SKM-1 treated with dmso at 0.1 percent for 144 hours (cell line): ENCODE data around the gene CD276.

ENCODE experiments used
- DNase-seq: peaks from one replicate; lab custom pipeline; 2025; ENCODE audit not compliant: unreplicated experiment; lab: John Stamatoyannopoulos, UW

CD276 gene

DNA sequence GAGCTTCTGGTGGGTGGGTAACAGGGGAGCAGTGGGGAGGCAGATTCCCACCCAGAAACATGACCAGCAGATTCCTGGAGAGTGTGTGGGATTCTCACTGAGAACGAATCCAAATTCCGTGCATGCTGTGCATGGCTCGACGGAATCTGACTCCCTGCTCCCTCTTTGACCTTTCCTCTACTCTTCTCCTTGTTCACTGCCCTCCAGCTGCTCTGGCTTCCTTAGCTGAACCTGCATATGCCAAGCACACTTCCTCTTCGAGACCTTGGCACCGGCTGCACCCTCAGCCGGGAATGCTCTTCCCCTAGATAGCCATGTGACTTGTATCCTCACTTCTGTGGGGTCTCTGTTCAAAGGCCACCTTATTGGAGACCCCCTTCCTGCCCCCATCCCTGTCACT, 62.7 kb downstream of the CD276 start:
- DNase-seq: no peak

DNA sequence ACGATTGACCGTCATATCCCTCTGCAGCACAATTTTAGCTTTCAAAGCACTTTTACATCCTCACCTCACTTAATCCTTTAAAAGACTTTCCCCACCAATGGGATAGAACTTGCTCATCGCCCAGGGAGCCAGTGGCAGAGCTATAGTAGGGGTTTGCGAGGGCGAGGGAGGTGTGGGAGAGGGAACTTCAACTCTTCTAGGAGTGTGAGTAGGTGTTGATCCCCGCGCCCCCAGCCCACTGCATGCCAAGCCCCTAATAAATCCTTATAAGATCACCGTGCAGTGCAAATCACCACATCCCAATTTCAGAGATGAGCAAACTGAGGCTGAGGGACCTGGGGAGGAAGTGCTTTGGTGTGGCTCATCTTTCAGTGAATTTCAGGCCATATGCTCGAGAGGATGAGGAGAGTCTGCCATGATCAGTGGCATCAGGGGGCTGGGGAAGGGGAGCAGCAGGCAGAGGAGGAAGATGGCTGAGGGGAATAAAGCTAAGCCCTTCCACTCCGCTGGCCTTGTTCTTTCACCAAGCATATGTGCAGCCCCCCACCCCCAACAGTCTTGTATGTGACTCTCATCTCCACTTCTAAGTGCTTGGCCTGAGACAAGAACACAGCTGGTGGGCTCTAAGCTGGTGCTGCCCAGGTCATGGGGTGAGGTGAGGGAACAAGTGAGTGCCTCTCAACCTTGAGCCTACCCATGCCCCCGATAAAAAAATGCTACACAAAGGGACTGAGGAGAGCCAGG, 63.8 kb downstream of the CD276 start:
- no peak for DNase-seq

DNA sequence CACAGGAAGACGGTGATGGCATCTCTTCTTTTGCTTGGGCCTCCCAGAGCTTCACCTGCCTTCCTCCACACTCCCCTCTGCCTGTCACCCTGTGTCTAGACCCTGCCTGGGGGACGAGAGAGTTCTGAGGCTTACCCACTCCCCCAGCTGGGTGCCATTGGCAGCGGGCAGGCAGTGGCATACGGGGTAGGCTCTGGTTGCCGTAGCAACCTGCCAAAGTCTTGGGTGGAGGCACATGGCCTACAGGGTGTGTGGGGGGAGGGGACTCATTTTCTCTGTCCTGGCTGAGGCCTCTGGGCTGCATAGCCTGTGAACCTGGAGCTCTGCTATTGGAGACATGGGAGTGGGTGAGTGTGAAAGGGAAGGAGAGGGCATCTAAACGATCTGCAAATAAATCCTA, 64.5 kb downstream of the CD276 start:
- no peak for DNase-seq

DNA sequence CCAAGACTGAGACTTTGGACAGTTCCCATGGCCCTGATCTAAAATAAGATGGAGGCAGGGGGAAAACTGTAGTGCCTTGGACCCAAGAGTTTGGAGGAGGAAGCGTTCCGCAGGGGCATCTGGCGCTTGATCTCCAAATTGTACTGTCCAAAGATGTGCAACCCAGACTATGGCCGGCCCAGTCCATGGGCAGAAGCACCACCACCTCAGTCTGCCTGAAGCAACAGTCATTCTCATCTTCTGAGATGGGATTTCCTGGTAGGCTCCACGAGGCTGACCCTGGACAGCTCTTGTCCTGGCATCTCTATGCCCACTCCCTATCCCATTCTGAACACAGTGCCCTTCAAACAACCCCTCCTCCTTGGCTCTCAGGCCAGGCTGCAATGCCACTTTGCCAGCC, 65.3 kb downstream of the CD276 start:
- no peak for DNase-seq

- no peak for DNase-seq
Measured at GRCh38 chr15:73749971-73750370, 65.8 kb downstream of the CD276 start.

GRCh38 chr15:73750438-73750837, 66.3 kb downstream of the CD276 start:
- DNase-seq: no peak

- DNase-seq: no peak
Measured at GRCh38 chr15:73750951-73751350, 66.8 kb downstream of the CD276 start.

DNA sequence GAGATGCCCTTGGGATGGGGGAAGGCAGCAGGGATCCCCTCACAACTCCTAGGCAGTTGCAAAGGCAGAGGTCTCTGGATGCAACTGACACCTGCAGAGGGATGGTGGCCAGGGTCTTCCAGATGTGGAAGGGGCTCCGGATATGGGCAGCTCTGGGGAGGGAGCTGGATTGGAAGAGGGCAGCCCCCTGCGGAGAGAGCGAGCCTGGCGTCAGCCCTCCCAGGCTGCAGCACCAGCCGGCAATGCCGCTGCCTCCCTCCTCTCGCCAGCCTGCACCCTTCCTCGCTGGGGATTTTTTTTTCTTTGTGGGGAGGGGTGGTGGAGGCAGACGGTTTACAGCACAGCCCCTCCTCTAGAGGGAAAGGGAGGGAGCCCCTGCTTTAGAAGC, 67.3 kb downstream of the CD276 start:
- DNase-seq: no peak

- no peak for DNase-seq
Measured at GRCh38 chr15:73751899-73752805, 68.0 kb downstream of the CD276 start.

DNA sequence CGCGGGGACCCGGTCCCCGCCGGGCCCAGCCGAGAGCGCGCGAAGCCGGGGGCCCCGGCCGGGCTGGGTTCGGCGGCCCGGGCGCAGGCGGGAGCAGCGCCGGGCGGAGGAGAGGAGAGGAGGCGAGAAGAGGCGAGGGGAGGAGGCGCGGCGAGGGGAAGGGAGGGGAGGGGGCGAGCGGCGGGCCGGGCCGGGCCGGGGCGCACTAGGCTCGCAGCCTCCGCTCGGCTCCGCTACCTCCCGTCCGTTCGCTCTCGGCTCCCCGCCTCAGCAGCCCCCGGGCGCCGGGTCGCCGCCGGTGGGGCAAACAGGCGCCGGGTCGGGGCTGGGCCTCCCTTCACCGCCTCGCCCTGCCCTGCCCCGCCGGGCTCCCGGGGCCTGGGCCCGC, 68.6 kb downstream of the CD276 start:
- DNase-seq: no peak

- DNase-seq: no peak
Measured at GRCh38 chr15:73753250-73754130, 69.3 kb downstream of the CD276 start, which contains the start of gene INSYN1. Gene INSYN1, minus strand, starts transcription at chr15:73753351. Its CDS starts 2,221 bp downstream, at chr15:73751130.

- DNase-seq: no peak
Measured at GRCh38 chr15:73754461-73754860, 70.3 kb downstream of the CD276 start.

- no peak for DNase-seq
Measured at GRCh38 chr15:73755481-73755880, 71.3 kb downstream of the CD276 start.

DNA sequence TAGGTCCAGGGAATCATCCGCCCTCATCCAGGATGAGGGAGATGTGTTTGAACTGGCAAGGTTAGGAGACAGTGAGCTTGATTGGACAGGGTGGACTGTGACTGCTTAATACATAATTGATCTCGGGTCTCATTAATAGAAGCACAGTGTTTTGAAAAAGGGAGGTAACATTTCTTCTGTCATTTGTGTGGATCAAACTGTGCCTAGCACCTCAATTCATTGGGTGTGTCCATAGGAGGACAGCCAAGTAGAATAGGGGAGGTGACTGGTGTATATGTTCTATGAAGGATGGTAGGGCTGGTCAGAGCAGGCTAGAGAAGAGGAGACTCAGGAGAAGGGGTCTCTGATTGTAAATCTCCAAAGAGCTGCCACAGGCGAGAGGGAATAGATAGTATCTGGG, 71.8 kb downstream of the CD276 start:
- no peak for DNase-seq

DNA sequence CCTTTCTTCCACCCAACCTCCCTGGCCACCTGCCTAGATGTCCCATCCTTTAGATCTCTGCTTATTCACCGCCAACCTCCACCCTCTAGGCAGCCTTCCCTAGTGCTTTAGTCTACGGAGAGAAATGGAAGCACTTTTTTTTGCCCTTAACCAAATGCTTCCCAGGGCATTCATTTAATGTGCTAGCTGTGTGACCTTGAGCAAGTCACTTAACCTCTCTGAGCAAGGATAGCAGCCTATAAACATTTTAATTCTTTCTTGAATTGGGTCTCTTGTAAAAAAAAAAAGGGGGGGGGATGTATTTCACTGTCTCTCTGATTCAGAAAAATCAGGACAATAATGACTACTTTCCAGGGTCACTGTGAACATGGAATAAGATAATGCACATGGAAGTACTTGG, 72.2 kb downstream of the CD276 start:
- DNase-seq: no peak

DNA sequence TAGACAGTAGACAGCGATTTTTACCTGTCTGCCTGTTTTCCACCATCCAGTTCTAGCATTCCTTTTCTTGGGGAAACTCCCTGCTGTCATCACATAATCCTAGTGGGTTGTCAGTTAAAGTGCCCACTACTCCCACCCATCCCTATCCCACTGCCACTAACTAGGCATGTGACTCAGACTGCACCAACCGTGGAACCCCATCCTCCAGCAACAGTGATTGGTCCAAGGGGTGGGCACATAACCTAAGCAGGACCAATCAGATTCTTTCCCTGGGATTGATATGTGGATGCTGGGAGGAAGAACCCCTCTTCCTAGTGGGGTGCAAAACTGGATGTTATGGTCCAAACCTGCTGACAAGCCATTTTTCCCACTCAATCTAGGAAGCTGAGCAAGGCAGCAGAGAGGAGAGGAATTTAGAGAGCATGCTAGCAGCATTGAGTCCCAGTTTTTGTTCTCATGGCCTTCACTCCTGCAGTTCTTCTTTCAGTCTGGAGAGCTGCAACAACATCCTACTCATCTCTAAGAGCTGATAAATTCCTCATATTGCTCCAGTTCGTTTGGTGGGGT, 72.8 kb downstream of the CD276 start:
- no peak for DNase-seq

DNA sequence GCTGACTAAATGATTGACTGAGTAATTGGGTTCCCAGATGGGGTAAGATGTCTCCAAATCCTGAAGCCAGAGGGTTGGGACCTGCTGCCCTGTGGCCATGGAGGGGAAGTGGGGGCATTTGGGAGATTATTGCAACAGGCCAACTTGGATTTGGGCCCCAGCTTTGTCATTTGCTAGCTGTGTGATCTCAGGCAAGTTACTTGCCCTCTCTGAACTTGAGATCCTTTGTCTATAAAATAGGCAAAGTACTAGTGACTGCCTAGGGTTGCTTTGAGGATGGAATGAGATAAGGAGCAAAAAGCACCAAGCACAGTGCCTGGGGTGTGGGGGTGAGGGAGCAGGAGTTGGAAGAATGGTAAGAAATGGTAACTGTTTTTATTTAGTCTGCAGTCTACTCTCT, 73.4 kb downstream of the CD276 start:
- no peak for DNase-seq

DNA sequence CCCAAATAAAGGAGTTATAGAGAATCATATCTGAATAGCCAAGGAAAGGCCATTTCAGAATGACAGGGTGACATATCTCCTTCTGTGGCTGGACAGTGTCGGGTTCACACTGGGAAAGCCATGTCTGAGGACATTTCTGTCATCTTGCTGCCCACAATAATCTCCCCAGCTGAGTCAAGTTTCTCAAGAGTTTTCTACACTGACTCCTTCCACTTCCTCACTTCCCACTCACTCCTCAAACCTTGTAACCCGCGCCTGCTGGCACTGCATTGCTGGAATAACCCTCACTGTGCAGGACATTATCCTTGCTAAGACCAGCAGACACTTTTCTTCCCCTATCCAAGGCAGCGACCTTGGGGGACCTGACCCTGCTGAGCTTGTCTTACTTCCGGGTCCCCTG, 74.3 kb downstream of the CD276 start:
- no peak for DNase-seq

GRCh38 chr15:73760330-73761329, 76.4 kb downstream of the CD276 start:
- no peak for DNase-seq

DNA sequence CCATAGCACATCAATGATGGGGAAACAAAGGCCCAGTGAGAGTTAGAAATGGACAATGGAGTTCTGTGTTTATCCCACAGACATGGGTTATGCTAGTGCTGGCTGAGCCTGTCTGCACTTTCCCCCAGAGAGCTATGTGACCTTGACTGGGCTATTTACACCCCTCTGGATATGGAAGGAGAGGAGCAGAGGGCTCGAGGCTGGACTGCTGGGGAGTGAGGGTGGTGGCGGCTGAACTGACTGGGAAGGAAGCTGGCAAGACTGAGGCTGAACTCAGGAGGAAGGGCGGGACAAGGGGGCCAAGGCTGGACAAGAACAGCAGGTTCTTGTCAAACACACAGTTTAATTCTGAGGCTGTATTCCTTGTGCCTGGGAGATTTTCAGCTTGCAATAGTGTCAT, 79.7 kb downstream of the CD276 start:
- DNase-seq: no peak
